Endothelial cell of umbilical vein (primary cell): ENCODE results near the gene FOXO1. TPM values are rescaled to one million over a fixed set of nuclear protein-coding genes. Genes with fewer than 3 reads are reported as not detected.

Experiments used
- BruUV-seq: library from RNA; stranded (reverse); fragments of 400-500 nt; replicated peaks from 2 replicates; lab custom pipeline; 2021; lab: Mats Ljungman, UMichigan
- CTCF ChIA-PET: fragments of 300-600, 350-600 bp; sonication (Branson Sonifier 250); formaldehyde crosslinking; loops from one replicate; lab custom pipeline; 2021; ENCODE audit warnings: antibody characterized with exemption, inconsistent platforms; lab: Charles Lee
- POLR2A ChIA-PET: fragments of 300-600, 350-600 bp; sonication (Branson Sonifier 250); formaldehyde crosslinking; loops from one replicate; lab custom pipeline; 2021; ENCODE audit warnings: antibody characterized with exemption, inconsistent platforms; lab: Charles Lee
- DNase-seq: peaks from one replicate; pipeline ENCODE4 v3.0.0-alpha.2; 2011; ENCODE audit warnings: low read depth, low spot score
- FAIRE-seq: peaks from 2 replicates; lab custom pipeline; 2011; peaks lifted over from hg19 to GRCh38; lab: Jason Lieb, UNC
- H2AFZ ChIP-seq: 2 replicates; pipeline ENCODE4 v1.6.0; 2012; ENCODE audit warnings: low read depth, low read length, control low read depth, inconsistent platforms
- H3K27ac ChIP-seq: 2 replicates; pipeline ENCODE4 v1.5.1; 2011; ENCODE audit warnings: low read depth, mild to moderate bottlenecking, control low read depth, low read length, moderate library complexity; ENCODE audit not compliant: insufficient read depth
- H3K27me3 ChIP-seq, 2 experiments: 2 replicates each; pipeline versions ENCODE4 v1.6.0 to v1.6.1; 2011; ENCODE audit warnings: low read length in 2 of 2, mixed read lengths in 1 of 2; ENCODE audit not compliant: control insufficient read depth in 2 of 2, insufficient read depth in 2 of 2
- H3K36me3 ChIP-seq, 2 experiments: 2 replicates in 1 of 2; 3 replicates in 1 of 2; pipeline ENCODE4 v1.5.1; 2011; ENCODE audit warnings: low read length in 2 of 2, mild to moderate bottlenecking in 1 of 2, moderate library complexity in 1 of 2; ENCODE audit not compliant: control insufficient read depth in 2 of 2, insufficient read depth in 2 of 2; ENCODE audit errors: extremely low read depth in 1 of 2
- H3K4me1 ChIP-seq: 3 replicates; pipeline ENCODE4 v1.5.1; 2011; ENCODE audit warnings: mild to moderate bottlenecking, low read length; ENCODE audit not compliant: control insufficient read depth, insufficient read depth; ENCODE audit errors: extremely low read depth
- H3K4me2 ChIP-seq: 2 replicates; pipeline ENCODE4 v1.6.1; 2011; ENCODE audit warnings: low read length, control low read depth, mixed read lengths; ENCODE audit not compliant: insufficient read depth
- H3K4me3 ChIP-seq, 3 experiments: fragments of 200-600 bp in 1 of 3; sonication (generic), shearing (Covaris generic) in 1 of 3; replicated peaks in 1 of 3; 2 replicates each; pipeline ENCODE4 v1.5.1; 2011 to 2016; ENCODE audit warnings: control low read depth in 3 of 3, low read length in 3 of 3, mild to moderate bottlenecking in 2 of 3, inconsistent platforms in 1 of 3, low read depth in 1 of 3, moderate library complexity in 1 of 3; ENCODE audit not compliant: insufficient read depth in 1 of 3
- H3K79me2 ChIP-seq: 2 replicates; pipeline ENCODE4 v1.6.0; 2012; ENCODE audit warnings: low read length, inconsistent platforms; ENCODE audit not compliant: control insufficient read depth, insufficient read depth
- H3K9ac ChIP-seq: replicated peaks from 2 replicates; pipeline ENCODE3; 2011; ENCODE audit warnings: low read length, control low read depth; ENCODE audit not compliant: insufficient read depth; ENCODE audit errors: extremely low read depth
- H3K9me1 ChIP-seq: replicated peaks from 3 replicates; pipeline ENCODE4 v1.6.0; 2011; ENCODE audit warnings: mild to moderate bottlenecking, low read length; ENCODE audit not compliant: control insufficient read depth, insufficient read depth; ENCODE audit errors: extremely low read depth
- H3K9me3 ChIP-seq: replicated peaks from 2 replicates; pipeline ENCODE4 v1.5.1; 2012; ENCODE audit warnings: low read length, inconsistent platforms; ENCODE audit not compliant: control insufficient read depth, insufficient read depth
- H4K20me1 ChIP-seq: replicated peaks from 2 replicates; pipeline ENCODE3; 2011; ENCODE audit warnings: mild to moderate bottlenecking, low read length; ENCODE audit not compliant: control insufficient read depth, insufficient read depth; ENCODE audit errors: extremely low read depth
- CTCF ChIP-seq, 2 donors: IDR thresholded peaks; 1 replicate in 1 of 2; 2 replicates in 1 of 2; pipeline ENCODE4 v1.5.1; 2011; ENCODE audit warnings: low read length in 2 of 2, mild to moderate bottlenecking in 2 of 2, moderate library complexity in 2 of 2, control low read depth in 1 of 2, inconsistent platforms in 1 of 2, low read depth in 1 of 2; ENCODE audit not compliant: insufficient read depth in 1 of 2; ENCODE audit errors: extremely low read depth in 1 of 2
- EZH2 ChIP-seq: IDR thresholded peaks from 2 replicates; pipeline ENCODE4 v1.6.1; 2012; ENCODE audit warnings: borderline replicate concordance, low read depth, mild to moderate bottlenecking, moderate library complexity, low read length, inconsistent platforms; ENCODE audit not compliant: severe bottlenecking
- FOS ChIP-seq: IDR thresholded peaks from 2 replicates; pipeline ENCODE4 v1.6.1; 2011; ENCODE audit warnings: mild to moderate bottlenecking, low read length, moderate library complexity, borderline replicate concordance; ENCODE audit not compliant: insufficient read depth
- GATA2 ChIP-seq: IDR thresholded peaks from 2 replicates; pipeline ENCODE4 v1.7.0; 2011; ENCODE audit warnings: low read depth, mild to moderate bottlenecking, moderate library complexity, mixed read lengths, low read length; ENCODE audit not compliant: insufficient read length, insufficient read depth
- JUN ChIP-seq: IDR thresholded peaks from 2 replicates; pipeline ENCODE4 v1.6.1; 2011; ENCODE audit warnings: borderline replicate concordance, low read depth; ENCODE audit not compliant: insufficient read length, insufficient read depth
- MAX ChIP-seq: IDR thresholded peaks from 2 replicates; pipeline ENCODE4 v1.6.1; 2011; ENCODE audit not compliant: insufficient read depth, insufficient read length
- MYC ChIP-seq: IDR thresholded peaks from one replicate; pipeline ENCODE4 v1.6.1; 2011; ENCODE audit warnings: mild to moderate bottlenecking, low read depth, low read length
- POLR2A ChIP-seq: IDR thresholded peaks from 2 replicates; pipeline ENCODE4 v1.6.1; 2012; ENCODE audit warnings: low read depth, mild to moderate bottlenecking, control low read depth, low read length
- POLR2AphosphoS5 ChIP-seq: IDR thresholded peaks from 2 replicates; pipeline ENCODE4 v1.6.1; 2012; ENCODE audit warnings: low read depth, mild to moderate bottlenecking, control low read depth, low read length, moderate library complexity; ENCODE audit not compliant: insufficient read depth
- dilution Hi-C: fragments of 300-500 bp; cut with MboI; formaldehyde crosslinking; loops from one replicate; pipeline ENCODE4 v1.15.0; 2019; ENCODE audit warnings: low sequenced_read_pairs; ENCODE audit not compliant: extremely low pct_ligation_motif_present
- intact Hi-C: fragments of 100-400 bp; cut with micrococcal nuclease; formaldehyde crosslinking; loops from one replicate; pipeline ENCODE4 v1.10.0; 2022
- polyA plus RNA-seq, 4 experiments: library from polyadenylated mRNA; depleted of rRNA in 3 of 4; stranded (reverse) in 3 of 4; unstranded in 1 of 4; fragments of >200 nt; gene quantifications; 2 replicates each; pipeline versions ENCODE4 v1.2.1 to v1.2.3, GENCODE V29; 2011 to 2012; ENCODE audit warnings: missing spikeins in 1 of 4
- total RNA-seq: library from RNA; stranded (reverse); gene quantifications from 2 replicates; pipeline ENCODE4 v1.2.3, GENCODE V29; 2021

The FOXO1 gene
- total and polyA plus RNA-seq, 2 donors (not counting 3 experiments of a cell fraction or from before 2014, with no cell fraction given) = 44.7 to 48.5 TPM

GRCh38 chr13:40535345-40535836, 131.1 kb downstream of the FOXO1 start:
- Histone ChIP-seq H3K79me2 (no peaks in the 10 kb centered on the region), H3K4me2 (no peak overlapping the region), H3K4me1 (peaks cover 10% of the 10 kb centered on the region), H2AFZ (no peak overlapping the region), H3K9me3 (no peaks in the 10 kb centered on the region), H3K4me3 (no peak overlapping the region), H3K36me3 (no peaks in the 10 kb centered on the region), H3K9ac (no peak overlapping the region), H4K20me1 (no peaks in the 10 kb centered on the region), H3K27me3 (no peaks in the 10 kb centered on the region), H3K9me1 (no peaks in the 10 kb centered on the region), H3K27ac (no peak overlapping the region)
- CTCF ChIA-PET = interaction anchor here (0.8 kb wide), 1 partner anchor 148 kb away, joined by 3 read pairs; no protein-coding TSS in a partner anchor
- no TSS peak for BruUV-seq
- FAIRE-seq (no peak), DNase-seq (no peak)
- TF ChIP-seq FOS = no peak
- TF ChIP-seq CTCF (IDR thresholded peaks at IDR 0.05; ENCODE audit: extremely low read depth in 1 of 2, insufficient read depth in 1 of 2, low read depth in 1 of 2, low read length in 2 of 2) = no peak
- TF ChIP-seq GATA2 = no peak
- no peak for TF ChIP-seq MAX
- TF ChIP-seq EZH2 = no peak
- TF ChIP-seq POLR2AphosphoS5 = no peak
- no peak for TF ChIP-seq MYC
- no peak for TF ChIP-seq JUN
- TF ChIP-seq POLR2A = no peak
- dilution Hi-C loops (no loop called here), intact Hi-C loops (no loop called here)
- POLR2A ChIA-PET = interaction anchor here (0.6 kb wide), 1 partner anchor 11 kb away, joined by 3 read pairs; no protein-coding TSS in a partner anchor
